HG02759 (cell line): ENCODE data around the gene MACO1.
"Not testable (repeated sequence)": the region's sequence is repeated elsewhere in the genome, so short reads cannot be mapped to it uniquely, and the experiment has no call there.

Experiments used
- ATAC-seq: cut with Tn5 transposase; IDR thresholded peaks from one replicate; pipeline ENCODE4 v1.9.1; 2021; ENCODE audit warnings: mild to moderate bottlenecking, moderate library complexity; ENCODE audit not compliant: unreplicated experiment

The MACO1 gene

GRCh38 chr1:25450891-25451290 is 20.2 kb downstream of the MACO1 start:
- ATAC-seq: no peak

GRCh38 chr1:25451908-25452307 is 21.2 kb downstream of the MACO1 start:
- no peak for ATAC-seq

- ATAC-seq: no peak
Measured at GRCh38 chr1:25456502-25456901, 25.8 kb downstream of the MACO1 start.

GRCh38 chr1:25458541-25459298 is 28.0 kb downstream of the MACO1 start:
- no peak for ATAC-seq

- no peak for ATAC-seq
Measured at GRCh38 chr1:25460020-25460419, 29.3 kb downstream of the MACO1 start.

GRCh38 chr1:25460816-25461215 is 30.1 kb downstream of the MACO1 start:
- not testable (repeated sequence) for ATAC-seq

- no peak for ATAC-seq
Measured at GRCh38 chr1:25461849-25462248, 31.2 kb downstream of the MACO1 start.

- no peak for ATAC-seq
Measured at GRCh38 chr1:25462732-25463131, 32.0 kb downstream of the MACO1 start.

- no peak for ATAC-seq
Measured at GRCh38 chr1:25467193-25467592, 36.5 kb downstream of the MACO1 start.

- no peak for ATAC-seq
Measured at GRCh38 chr1:25467616-25468015, 36.9 kb downstream of the MACO1 start.

- ATAC-seq: no peak
Measured at GRCh38 chr1:25468033-25468432, 37.3 kb downstream of the MACO1 start.

- ATAC-seq: no peak
Measured at GRCh38 chr1:25469177-25469576, 38.5 kb downstream of the MACO1 start.

GRCh38 chr1:25472471-25472870 is 41.8 kb downstream of the MACO1 start:
- ATAC-seq: no peak

- ATAC-seq: no peak
Measured at GRCh38 chr1:25473653-25474225, 43.0 kb downstream of the MACO1 start.

GRCh38 chr1:25474439-25475047 is 43.8 kb downstream of the MACO1 start:
- no peak for ATAC-seq

- ATAC-seq: no peak
Measured at GRCh38 chr1:25476186-25477097, 45.7 kb downstream of the MACO1 start.

GRCh38 chr1:25477448-25478034 is 46.8 kb downstream of the MACO1 start:
- ATAC-seq: no peak

- no peak for ATAC-seq
Measured at GRCh38 chr1:25478633-25479032, 47.9 kb downstream of the MACO1 start.

GRCh38 chr1:25481625-25482024 is 50.9 kb downstream of the MACO1 start:
- no peak for ATAC-seq

GRCh38 chr1:25482211-25482610 is 51.5 kb downstream of the MACO1 start:
- ATAC-seq: no peak

GRCh38 chr1:25484096-25484495 is 53.4 kb downstream of the MACO1 start:
- no peak for ATAC-seq
